ENCODE results near the gene CPNE4. TPM values are rescaled to one million over a fixed set of nuclear protein-coding genes. Genes with fewer than 3 reads are reported as not detected.

The CPNE4 gene
- total RNA-seq, 1 experiment from 2014 or later = 0.41 TPM

GRCh38 chr3:131795390-131796090 is 239.3 kb downstream of the CPNE4 start:
- H3K4me1 ChIP-seq = no peaks in the 10 kb centered on the region; the same call in 1 of the 2 replicates
- H3K27me3 Mint-ChIP-seq (ENCODE audit: insufficient read depth, unreplicated experiment) = peaks cover 3% of the 10 kb centered on the region
- H3K36me3 Mint-ChIP-seq (ENCODE audit: insufficient read depth, unreplicated experiment) = no peaks in the 10 kb centered on the region
- intact Hi-C loops (cut with micrococcal nuclease; ENCODE audit: unreplicated experiment) = no loop called here
- H3K4me3 Mint-ChIP-seq (ENCODE audit: unreplicated experiment) = no peak overlapping the region
- no peak for DNase-seq
- H3K36me3 ChIP-seq (ENCODE audit: control insufficient read depth, insufficient read depth, low read length) = no peaks in the 10 kb centered on the region
- CTCF ChIA-PET = interaction anchor here (0.6 to 1.3 kb wide), 5 partner anchors 38 to 243 kb away, joined by 3 read pairs; no protein-coding TSS in a partner anchor
- H3K4me3 ChIP-seq (ENCODE audit: low read depth, low read length) = no peak overlapping the region
- H3K9me3 Mint-ChIP-seq (ENCODE audit: unreplicated experiment) = no peaks in the 10 kb centered on the region
- POLR2A ChIA-PET = no interaction called here
- no peaks in the 10 kb centered on the region for H3K27me3 ChIP-seq (replicated peaks; ENCODE audit: control insufficient read depth, insufficient read depth, low read length)
- H3K9me3 ChIP-seq = no peaks in the 10 kb centered on the region
- no peak overlapping the region for H3K27ac Mint-ChIP-seq (ENCODE audit: unreplicated experiment)
- no TSS peak for BruUV-seq (replicated peaks)
- no peaks in the 10 kb centered on the region for H3K4me1 Mint-ChIP-seq (ENCODE audit: low read depth, unreplicated experiment)
- no peak for TF ChIP-seq CTCF (IDR thresholded peaks at IDR 0.05; ENCODE audit: insufficient read depth in 1 of 2, low read depth in 1 of 2, low read length in 1 of 2, severe bottlenecking in 1 of 2, unreplicated experiment in 1 of 2)

- peak; percentile 68 to 80 for TF ChIP-seq CTCF (IDR thresholded peaks at IDR 0.05; ENCODE audit: insufficient read depth in 1 of 2, low read depth in 1 of 2, low read length in 1 of 2, severe bottlenecking in 1 of 2, unreplicated experiment in 1 of 2)
- H3K27ac Mint-ChIP-seq (ENCODE audit: unreplicated experiment) = no peak overlapping the region
- no peaks in the 10 kb centered on the region for H3K27me3 ChIP-seq (replicated peaks; ENCODE audit: control insufficient read depth, insufficient read depth, low read length)
- no peaks in the 10 kb centered on the region for H3K9me3 Mint-ChIP-seq (ENCODE audit: unreplicated experiment)
- no peaks in the 10 kb centered on the region; the same call in 1 of the 2 replicates for H3K4me1 ChIP-seq
- no peaks in the 10 kb centered on the region for H3K9me3 ChIP-seq
- H3K4me1 Mint-ChIP-seq (ENCODE audit: low read depth, unreplicated experiment) = no peaks in the 10 kb centered on the region
- peaks cover 2% of the 10 kb centered on the region for H3K27me3 Mint-ChIP-seq (ENCODE audit: insufficient read depth, unreplicated experiment)
- H3K4me3 Mint-ChIP-seq (ENCODE audit: unreplicated experiment) = no peak overlapping the region
- POLR2A ChIA-PET = no interaction called here
- intact Hi-C loops (cut with micrococcal nuclease; ENCODE audit: unreplicated experiment) = loop anchor here (1.0 kb wide), 1 partner anchor 234 kb away; no protein-coding TSS in a partner anchor
- no peaks in the 10 kb centered on the region for H3K36me3 ChIP-seq (ENCODE audit: control insufficient read depth, insufficient read depth, low read length)
- no TSS peak for BruUV-seq (replicated peaks)
- H3K4me3 ChIP-seq (ENCODE audit: low read depth, low read length) = no peak overlapping the region
- H3K36me3 Mint-ChIP-seq (ENCODE audit: insufficient read depth, unreplicated experiment) = no peaks in the 10 kb centered on the region
- peak; percentile 33 to 59 for DNase-seq
- CTCF ChIA-PET = interaction anchor here (0.7 to 1.3 kb wide), 3 partner anchors 216 to 235 kb away, joined by 3 read pairs; no protein-coding TSS in a partner anchor
These were observed 239.9 kb downstream of the CPNE4 start for GRCh38 chr3:131794766-131795388.

- BruUV-seq (replicated peaks) = no TSS peak
- POLR2A ChIA-PET = no interaction called here
- H3K27me3 Mint-ChIP-seq (ENCODE audit: insufficient read depth, unreplicated experiment) = peaks cover 2% of the 10 kb centered on the region
These were observed 240.9 kb downstream of the CPNE4 start for GRCh38 chr3:131793870-131794269.

More at GRCh38 chr3:131793870-131794269, 240.9 kb downstream of the CPNE4 start:
- Histone ChIP-seq H3K27me3 (replicated peaks; ENCODE audit: control insufficient read depth, insufficient read depth, low read length) (no peaks in the 10 kb centered on the region), H3K9me3 (no peaks in the 10 kb centered on the region), H3K4me1 (no peaks in the 10 kb centered on the region; the same call in 1 of the 2 replicates), H3K4me3 (ENCODE audit: low read depth, low read length) (no peak overlapping the region), H3K36me3 (ENCODE audit: control insufficient read depth, insufficient read depth, low read length) (no peaks in the 10 kb centered on the region)
- Mint-ChIP-seq H3K36me3 (ENCODE audit: insufficient read depth, unreplicated experiment) (no peaks in the 10 kb centered on the region), H3K27ac (ENCODE audit: unreplicated experiment) (no peak overlapping the region), H3K4me1 (ENCODE audit: low read depth, unreplicated experiment) (no peaks in the 10 kb centered on the region), H3K4me3 (ENCODE audit: unreplicated experiment) (no peak overlapping the region), H3K9me3 (ENCODE audit: unreplicated experiment) (no peaks in the 10 kb centered on the region)
- no peak for TF ChIP-seq CTCF (IDR thresholded peaks at IDR 0.05; ENCODE audit: insufficient read depth in 1 of 2, low read depth in 1 of 2, low read length in 1 of 2, severe bottlenecking in 1 of 2, unreplicated experiment in 1 of 2)
- no peak for DNase-seq
- CTCF ChIA-PET = interaction anchor here (1.2 kb wide), 1 partner anchor 236 kb away, joined by 5 read pairs; no protein-coding TSS in a partner anchor
- intact Hi-C loops (cut with micrococcal nuclease; ENCODE audit: unreplicated experiment) = loop anchor here (1.0 kb wide), 1 partner anchor 235 kb away; no protein-coding TSS in a partner anchor
